ENCODE results near the gene HAS3.
"Not testable (repeated sequence)": the region's sequence is repeated elsewhere in the genome, so short reads cannot be mapped to it uniquely, and the experiment has no call there.

The HAS3 gene

GRCh38 chr16:69116906-69117305 is 11.5 kb downstream of the HAS3 start:
- no peak for DNase-seq (ENCODE audit: low read depth)

- DNase-seq (ENCODE audit: low read depth), result no peak
These were observed 13.0 kb downstream of the HAS3 start for GRCh38 chr16:69118468-69118867.

- DNase-seq (ENCODE audit: low read depth), result no peak
These were observed 13.5 kb downstream of the HAS3 start for GRCh38 chr16:69118994-69119393.

GRCh38 chr16:69119536-69119935 is 14.1 kb downstream of the HAS3 start:
- DNase-seq (ENCODE audit: low read depth), result no peak

GRCh38 chr16:69120096-69120664 is 14.7 kb downstream of the HAS3 start:
- DNase-seq (ENCODE audit: low read depth), result no peak

GRCh38 chr16:69123910-69124309 is 18.5 kb downstream of the HAS3 start:
- DNase-seq (ENCODE audit: low read depth), result peak; percentile 57

- not testable (repeated sequence) for DNase-seq (ENCODE audit: low read depth)
These were observed 19.0 kb downstream of the HAS3 start for GRCh38 chr16:69124406-69124805.

GRCh38 chr16:69124961-69125360 is 19.5 kb downstream of the HAS3 start:
- not testable (repeated sequence) for DNase-seq (ENCODE audit: low read depth)

- no peak for DNase-seq (ENCODE audit: low read depth)
These were observed 20.8 kb downstream of the HAS3 start for GRCh38 chr16:69126221-69126620.

- DNase-seq (ENCODE audit: low read depth), result not testable (repeated sequence)
These were observed 21.3 kb downstream of the HAS3 start for GRCh38 chr16:69126801-69127200.

GRCh38 chr16:69127966-69128510 is 22.6 kb downstream of the HAS3 start:
- DNase-seq (ENCODE audit: low read depth), result no peak

- no peak for DNase-seq (ENCODE audit: low read depth)
These were observed 25.0 kb downstream of the HAS3 start for GRCh38 chr16:69130461-69130860.

- peak; percentile 24 for DNase-seq (ENCODE audit: low read depth)
These were observed 25.9 kb downstream of the HAS3 start for GRCh38 chr16:69131167-69131838.

- DNase-seq (ENCODE audit: low read depth), result peak; percentile 79
These were observed 26.5 kb downstream of the HAS3 start for GRCh38 chr16:69131839-69132423.

- peak; percentile 86 for DNase-seq (ENCODE audit: low read depth)
These were observed 27.2 kb downstream of the HAS3 start, which contains the start of the genes CHTF8 and UTP4 for GRCh38 chr16:69132424-69133252. Gene CHTF8 (minus strand): TSS chr16:69132588. CDS start chr16:69121458, 11,130 bp downstream. Gene UTP4 (plus strand): TSS chr16:69132649. CDS start chr16:69133460, 811 bp downstream.

- DNase-seq (ENCODE audit: low read depth), result no peak
These were observed 28.0 kb downstream of the HAS3 start for GRCh38 chr16:69133373-69133954.

- no peak for DNase-seq (ENCODE audit: low read depth)
These were observed 33.2 kb downstream of the HAS3 start for GRCh38 chr16:69138608-69139007.

- DNase-seq (ENCODE audit: low read depth), result not testable (repeated sequence)
These were observed 34.0 kb downstream of the HAS3 start for GRCh38 chr16:69139464-69139863.

GRCh38 chr16:69141014-69141413 is 35.6 kb downstream of the HAS3 start:
- no peak for DNase-seq (ENCODE audit: low read depth)

GRCh38 chr16:69141936-69142335 is 36.5 kb downstream of the HAS3 start:
- DNase-seq (ENCODE audit: low read depth), result no peak

GRCh38 chr16:69143116-69143515 is 37.7 kb downstream of the HAS3 start:
- DNase-seq (ENCODE audit: low read depth), result no peak

GRCh38 chr16:69145658-69146057 is 40.2 kb downstream of the HAS3 start:
- DNase-seq (ENCODE audit: low read depth), result no peak
